Liver (tissue), 9 donors: ENCODE data around the gene NWD2. TPM values are rescaled to one million over a fixed set of nuclear protein-coding genes. Genes with fewer than 3 reads are reported as not detected.

Experiments
- DNase-seq: peaks from one replicate; pipeline ENCODE4 v3.0.0-alpha.2; 2017; ENCODE audit warnings: low spot score
- H3K27ac ChIP-seq, 2 donors: one replicate each; pipeline ENCODE4 v1.7.0; 2013; ENCODE audit warnings: inconsistent platforms in 2 of 2, low read length in 2 of 2, control low read depth in 1 of 2, low read depth in 1 of 2, mild to moderate bottlenecking in 1 of 2
- H3K27me3 ChIP-seq, 4 donors: one replicate each; pipeline versions ENCODE4 v1.6.1 to v1.7.0; 2013; ENCODE audit warnings: low read length in 3 of 4, inconsistent platforms in 1 of 4, mild to moderate bottlenecking in 1 of 4, moderate library complexity in 1 of 4; ENCODE audit not compliant: control insufficient read depth in 4 of 4, insufficient read depth in 4 of 4
- H3K36me3 ChIP-seq, 4 donors: one replicate each; pipeline versions ENCODE4 v1.6.1 to v1.7.0; 2013; ENCODE audit warnings: low read length in 3 of 4, mild to moderate bottlenecking in 3 of 4, low read depth in 1 of 4, moderate library complexity in 1 of 4; ENCODE audit not compliant: control insufficient read depth in 4 of 4, insufficient read depth in 3 of 4
- H3K4me1 ChIP-seq, 4 donors: one replicate each; pipeline versions ENCODE4 v1.6.1 to v1.7.0; 2013; ENCODE audit warnings: low read length in 3 of 4, mild to moderate bottlenecking in 3 of 4, moderate library complexity in 1 of 4; ENCODE audit not compliant: control insufficient read depth in 4 of 4, insufficient read depth in 4 of 4
- H3K4me3 ChIP-seq, 3 donors: one replicate each; pipeline versions ENCODE4 v1.6.1 to v1.7.0; 2013; ENCODE audit warnings: low read length in 3 of 3, control low read depth in 1 of 3, low read depth in 1 of 3, mild to moderate bottlenecking in 1 of 3
- H3K9ac ChIP-seq, 2 donors: one replicate each; pipeline ENCODE4 v1.7.0; 2013; ENCODE audit warnings: low read length in 2 of 2, mild to moderate bottlenecking in 2 of 2, moderate library complexity in 2 of 2, control low read depth in 1 of 2, low read depth in 1 of 2
- H3K9me3 ChIP-seq, 4 donors: one replicate each; pipeline versions ENCODE4 v1.6.1 to v1.7.0; 2013; ENCODE audit warnings: low read length in 3 of 4; ENCODE audit not compliant: control insufficient read depth in 4 of 4
- EGR1 ChIP-seq, 2 donors: IDR thresholded peaks; 2 replicates each; pipeline ENCODE4 v1.6.1; 2016 to 2018; ENCODE audit warnings: antibody characterized with exemption in 2 of 2, low read depth in 2 of 2
- FOXA2 ChIP-seq: IDR thresholded peaks from 2 replicates; pipeline ENCODE4 v1.6.1; 2016; ENCODE audit warnings: antibody characterized with exemption
- GABPA ChIP-seq, 2 donors: IDR thresholded peaks in 1 of 2; conservative IDR thresholded peaks in 1 of 2; 2 replicates each; pipeline ENCODE4 v1.6.1; 2016; ENCODE audit warnings: antibody characterized with exemption in 2 of 2, mild to moderate bottlenecking in 1 of 2, moderate library complexity in 1 of 2
- HNF4A ChIP-seq, 2 donors: conservative IDR thresholded peaks; 2 replicates each; pipeline ENCODE4 v1.6.1; 2016; ENCODE audit warnings: antibody characterized with exemption in 2 of 2, mild to moderate bottlenecking in 2 of 2
- HNF4G ChIP-seq: IDR thresholded peaks from 2 replicates; pipeline ENCODE4 v1.6.1; 2016; ENCODE audit warnings: antibody characterized with exemption
- JUND ChIP-seq, 2 donors: IDR thresholded peaks; 2 replicates each; pipeline ENCODE4 v1.6.1; 2016; ENCODE audit warnings: antibody characterized with exemption in 2 of 2
- RAD21 ChIP-seq, 2 donors: IDR thresholded peaks; 2 replicates each; pipeline ENCODE4 v1.6.1; 2016; ENCODE audit warnings: antibody characterized with exemption in 2 of 2, mild to moderate bottlenecking in 2 of 2
- SP1 ChIP-seq: IDR thresholded peaks from 2 replicates; pipeline ENCODE4 v1.6.1; 2018; ENCODE audit warnings: antibody characterized with exemption, mild to moderate bottlenecking
- TAF1 ChIP-seq: conservative IDR thresholded peaks from 2 replicates; pipeline ENCODE4 v1.6.1; 2016; ENCODE audit warnings: antibody characterized with exemption, mild to moderate bottlenecking
- YY1 ChIP-seq: IDR thresholded peaks from 2 replicates; pipeline ENCODE4 v1.6.1; 2016; ENCODE audit warnings: antibody characterized with exemption, mild to moderate bottlenecking
- WGBS: extraction: QIAGEN DNeasy Blood & Tissue Kit; methylation state at CpG from one replicate; pipeline ENCODE4 v1.1.7; 2013; 5-methylcytosine and 5-hydroxymethylcytosine counted together
- polyA plus RNA-seq, 2 donors: library from polyadenylated mRNA; stranded (reverse) in 1 of 2; unstranded in 1 of 2; fragments of 200-250 nt in 1 of 2; fragments of >200 nt in 1 of 2; fragmentation: Nextera tagmentation in 1 of 2; extraction: Ambion mirVana in 1 of 2; gene quantifications; one replicate each; pipeline versions ENCODE4 v1.2.1 to v1.2.3, GENCODE V29; 2013 to 2015
- total RNA-seq, 2 donors: library from RNA; depleted of rRNA; stranded (reverse); fragments of >200 nt; gene quantifications; one replicate each; pipeline ENCODE4 v1.2.3, GENCODE V29; 2014
- TF ChIP-seq, protein P1 (sequence below): fragments of 150-350 bp; IDR thresholded peaks from 2 replicates; pipeline ENCODE4 v1.5.1; 2017; ENCODE audit warnings: improper control_type of control experiment, low read depth, low read length; ENCODE audit not compliant: missing input control
- TF ChIP-seq, protein P2 (sequence below): IDR thresholded peaks from 2 replicates; pipeline ENCODE4 v1.6.1; 2016; ENCODE audit warnings: antibody characterized with exemption, mild to moderate bottlenecking
- TF ChIP-seq, protein P3 (sequence below): IDR thresholded peaks from 2 replicates; pipeline ENCODE4 v1.6.1; 2016; ENCODE audit warnings: antibody characterized with exemption
- TF ChIP-seq, protein P4 (sequence below): IDR thresholded peaks from 2 replicates; pipeline ENCODE4 v1.6.1; 2016; ENCODE audit warnings: antibody characterized with exemption
- donor health status: healthy.
- donor health status: healthy.
- donor health status: healthy.
- donor health status: healthy.
- donor health status: healthy.

NWD2 gene
- total and polyA plus RNA-seq, 4 donors: 0.08 to 0.37 TPM; not detected in 2

DNA sequence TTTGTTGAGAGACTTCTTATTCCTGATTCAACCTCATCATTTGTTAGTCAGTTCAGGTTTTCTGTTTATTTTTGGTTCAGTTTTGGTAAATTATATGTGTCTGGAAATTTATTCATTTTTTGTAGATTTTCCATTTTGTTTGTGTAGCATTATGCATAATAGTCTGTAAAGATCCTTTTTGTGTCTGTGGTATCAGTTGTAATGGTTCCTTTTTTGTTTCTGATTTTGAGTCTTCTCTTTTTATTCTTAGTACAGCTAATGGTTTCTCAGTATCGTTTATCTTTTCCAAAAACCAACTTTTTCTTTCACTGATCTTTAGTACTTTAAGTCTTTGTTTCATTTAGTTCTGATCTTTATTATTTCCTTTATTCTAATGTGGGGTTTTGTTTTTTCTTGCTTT is 61.4 kb downstream of the NWD2 start (continued):
- no peak for TF ChIP-seq FOXA2
- no peak for TF ChIP-seq TAF1
- TF ChIP-seq, protein P1, sequence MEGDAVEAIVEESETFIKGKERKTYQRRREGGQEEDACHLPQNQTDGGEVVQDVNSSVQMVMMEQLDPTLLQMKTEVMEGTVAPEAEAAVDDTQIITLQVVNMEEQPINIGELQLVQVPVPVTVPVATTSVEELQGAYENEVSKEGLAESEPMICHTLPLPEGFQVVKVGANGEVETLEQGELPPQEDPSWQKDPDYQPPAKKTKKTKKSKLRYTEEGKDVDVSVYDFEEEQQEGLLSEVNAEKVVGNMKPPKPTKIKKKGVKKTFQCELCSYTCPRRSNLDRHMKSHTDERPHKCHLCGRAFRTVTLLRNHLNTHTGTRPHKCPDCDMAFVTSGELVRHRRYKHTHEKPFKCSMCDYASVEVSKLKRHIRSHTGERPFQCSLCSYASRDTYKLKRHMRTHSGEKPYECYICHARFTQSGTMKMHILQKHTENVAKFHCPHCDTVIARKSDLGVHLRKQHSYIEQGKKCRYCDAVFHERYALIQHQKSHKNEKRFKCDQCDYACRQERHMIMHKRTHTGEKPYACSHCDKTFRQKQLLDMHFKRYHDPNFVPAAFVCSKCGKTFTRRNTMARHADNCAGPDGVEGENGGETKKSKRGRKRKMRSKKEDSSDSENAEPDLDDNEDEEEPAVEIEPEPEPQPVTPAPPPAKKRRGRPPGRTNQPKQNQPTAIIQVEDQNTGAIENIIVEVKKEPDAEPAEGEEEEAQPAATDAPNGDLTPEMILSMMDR: no peak
- no peak for TF ChIP-seq JUND (IDR thresholded peaks at IDR 0.05)

DNA sequence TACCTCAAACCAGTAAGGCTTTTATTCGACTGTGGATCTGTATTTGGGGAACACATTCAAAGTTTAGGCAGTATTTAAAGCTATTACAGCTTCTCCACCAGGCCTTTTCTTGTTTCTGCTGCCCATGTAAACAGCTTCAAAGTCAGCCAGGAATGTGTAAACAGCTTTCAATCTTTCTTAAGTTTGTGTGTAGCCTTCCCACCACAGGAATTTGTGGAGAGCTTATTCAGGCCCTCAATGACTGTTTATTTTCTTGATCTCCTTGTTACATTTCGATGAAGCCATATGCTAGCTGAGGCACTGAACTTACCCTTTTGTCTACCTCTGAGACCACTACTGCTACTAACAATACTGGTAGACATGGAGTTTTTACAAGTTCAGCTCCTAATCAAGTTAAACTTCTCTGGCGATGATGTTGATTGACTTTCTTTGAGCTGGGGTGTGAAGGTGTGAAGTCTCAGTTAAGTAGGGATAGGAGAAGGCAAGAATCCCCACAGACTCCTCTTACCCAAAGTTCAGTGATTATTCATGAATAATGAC is 72.6 kb downstream of the NWD2 start:
- H3K4me3 ChIP-seq: no peak overlapping the region
- H3K9me3 ChIP-seq: no peaks in the 10 kb centered on the region
- no peaks in the 10 kb centered on the region for H3K4me1 ChIP-seq
- TF ChIP-seq RAD21 (IDR thresholded peaks at IDR 0.05) (no peak), HNF4A (conservative IDR thresholded peaks at IDR 0.05) (no peak), GABPA (IDR thresholded peaks at IDR 0.05 in 1 of 2, conservative IDR thresholded peaks at IDR 0.05 in 1 of 2) (no peak), SP1 (no peak), YY1 (no peak), HNF4G (no peak), JUND (IDR thresholded peaks at IDR 0.05) (no peak), EGR1 (IDR thresholded peaks at IDR 0.05; ENCODE audit: low read depth in 2 of 2) (no peak)
- TF ChIP-seq, protein P2, sequence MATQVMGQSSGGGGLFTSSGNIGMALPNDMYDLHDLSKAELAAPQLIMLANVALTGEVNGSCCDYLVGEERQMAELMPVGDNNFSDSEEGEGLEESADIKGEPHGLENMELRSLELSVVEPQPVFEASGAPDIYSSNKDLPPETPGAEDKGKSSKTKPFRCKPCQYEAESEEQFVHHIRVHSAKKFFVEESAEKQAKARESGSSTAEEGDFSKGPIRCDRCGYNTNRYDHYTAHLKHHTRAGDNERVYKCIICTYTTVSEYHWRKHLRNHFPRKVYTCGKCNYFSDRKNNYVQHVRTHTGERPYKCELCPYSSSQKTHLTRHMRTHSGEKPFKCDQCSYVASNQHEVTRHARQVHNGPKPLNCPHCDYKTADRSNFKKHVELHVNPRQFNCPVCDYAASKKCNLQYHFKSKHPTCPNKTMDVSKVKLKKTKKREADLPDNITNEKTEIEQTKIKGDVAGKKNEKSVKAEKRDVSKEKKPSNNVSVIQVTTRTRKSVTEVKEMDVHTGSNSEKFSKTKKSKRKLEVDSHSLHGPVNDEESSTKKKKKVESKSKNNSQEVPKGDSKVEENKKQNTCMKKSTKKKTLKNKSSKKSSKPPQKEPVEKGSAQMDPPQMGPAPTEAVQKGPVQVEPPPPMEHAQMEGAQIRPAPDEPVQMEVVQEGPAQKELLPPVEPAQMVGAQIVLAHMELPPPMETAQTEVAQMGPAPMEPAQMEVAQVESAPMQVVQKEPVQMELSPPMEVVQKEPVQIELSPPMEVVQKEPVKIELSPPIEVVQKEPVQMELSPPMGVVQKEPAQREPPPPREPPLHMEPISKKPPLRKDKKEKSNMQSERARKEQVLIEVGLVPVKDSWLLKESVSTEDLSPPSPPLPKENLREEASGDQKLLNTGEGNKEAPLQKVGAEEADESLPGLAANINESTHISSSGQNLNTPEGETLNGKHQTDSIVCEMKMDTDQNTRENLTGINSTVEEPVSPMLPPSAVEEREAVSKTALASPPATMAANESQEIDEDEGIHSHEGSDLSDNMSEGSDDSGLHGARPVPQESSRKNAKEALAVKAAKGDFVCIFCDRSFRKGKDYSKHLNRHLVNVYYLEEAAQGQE: no peak
- TF ChIP-seq, protein P3, sequence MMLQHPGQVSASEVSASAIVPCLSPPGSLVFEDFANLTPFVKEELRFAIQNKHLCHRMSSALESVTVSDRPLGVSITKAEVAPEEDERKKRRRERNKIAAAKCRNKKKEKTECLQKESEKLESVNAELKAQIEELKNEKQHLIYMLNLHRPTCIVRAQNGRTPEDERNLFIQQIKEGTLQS: no peak
- 61% methylated on average over 3 of the region's 3 CpGs for WGBS
- no peak for DNase-seq
- no peak overlapping the region for H3K9ac ChIP-seq
- H3K36me3 ChIP-seq: no peaks in the 10 kb centered on the region
- H3K27ac ChIP-seq: no peak overlapping the region
- H3K27me3 ChIP-seq: no peaks in the 10 kb centered on the region

DNA sequence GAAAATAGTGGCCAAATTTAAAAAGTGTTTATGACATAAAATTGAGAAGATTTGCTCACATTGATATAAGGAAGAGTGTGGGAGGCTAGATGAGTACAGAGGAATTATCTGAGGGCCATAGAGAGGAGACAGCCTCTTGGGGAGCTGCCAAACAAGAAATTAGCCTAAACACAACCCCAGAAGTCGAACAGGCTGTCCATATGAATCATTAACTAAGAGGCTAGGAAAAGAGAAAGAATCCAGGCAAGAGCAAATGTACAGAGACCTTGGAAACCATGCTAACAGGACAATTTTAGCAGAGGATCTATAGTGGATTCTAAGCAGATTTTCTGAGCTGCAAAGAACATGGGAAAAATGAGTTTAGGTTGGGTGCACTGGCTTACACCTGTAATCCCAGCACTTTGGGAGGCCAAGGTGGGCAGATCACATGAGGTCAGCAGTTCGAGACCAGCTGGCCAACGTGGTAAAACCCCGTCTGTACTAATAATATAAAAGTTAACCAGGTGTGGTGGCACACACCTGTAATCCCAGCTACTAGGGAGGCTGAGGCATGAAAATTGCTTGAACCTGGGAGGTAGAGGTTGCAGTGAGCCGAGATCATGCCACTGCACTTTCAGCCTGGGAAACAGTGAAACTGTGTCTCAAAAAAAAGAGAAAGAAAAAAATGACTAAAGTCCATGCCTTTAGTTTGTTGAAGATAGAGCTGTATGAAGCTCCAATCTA is 76.1 kb downstream of the NWD2 start:
- DNase-seq: no peak
- no peaks in the 10 kb centered on the region for H3K36me3 ChIP-seq
- H3K9ac ChIP-seq: no peak overlapping the region
- WGBS: 34% methylated on average over 5 of the region's 5 CpGs
- H3K27ac ChIP-seq: no peak overlapping the region
- H3K4me3 ChIP-seq: no peak overlapping the region
- no peaks in the 10 kb centered on the region for H3K4me1 ChIP-seq
- H3K27me3 ChIP-seq: no peaks in the 10 kb centered on the region
- H3K9me3 ChIP-seq: no peaks in the 10 kb centered on the region
- TF ChIP-seq SP1 (no peak), RAD21 (IDR thresholded peaks at IDR 0.05) (no peak), JUND (IDR thresholded peaks at IDR 0.05) (no peak), HNF4G (no peak), GABPA (IDR thresholded peaks at IDR 0.05 in 1 of 2, conservative IDR thresholded peaks at IDR 0.05 in 1 of 2) (no peak), EGR1 (IDR thresholded peaks at IDR 0.05; ENCODE audit: low read depth in 2 of 2) (no peak)
- TF ChIP-seq, protein P4, sequence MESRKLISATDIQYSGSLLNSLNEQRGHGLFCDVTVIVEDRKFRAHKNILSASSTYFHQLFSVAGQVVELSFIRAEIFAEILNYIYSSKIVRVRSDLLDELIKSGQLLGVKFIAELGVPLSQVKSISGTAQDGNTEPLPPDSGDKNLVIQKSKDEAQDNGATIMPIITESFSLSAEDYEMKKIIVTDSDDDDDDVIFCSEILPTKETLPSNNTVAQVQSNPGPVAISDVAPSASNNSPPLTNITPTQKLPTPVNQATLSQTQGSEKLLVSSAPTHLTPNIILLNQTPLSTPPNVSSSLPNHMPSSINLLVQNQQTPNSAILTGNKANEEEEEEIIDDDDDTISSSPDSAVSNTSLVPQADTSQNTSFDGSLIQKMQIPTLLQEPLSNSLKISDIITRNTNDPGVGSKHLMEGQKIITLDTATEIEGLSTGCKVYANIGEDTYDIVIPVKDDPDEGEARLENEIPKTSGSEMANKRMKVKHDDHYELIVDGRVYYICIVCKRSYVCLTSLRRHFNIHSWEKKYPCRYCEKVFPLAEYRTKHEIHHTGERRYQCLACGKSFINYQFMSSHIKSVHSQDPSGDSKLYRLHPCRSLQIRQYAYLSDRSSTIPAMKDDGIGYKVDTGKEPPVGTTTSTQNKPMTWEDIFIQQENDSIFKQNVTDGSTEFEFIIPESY: no peak
- TF ChIP-seq, protein P1: no peak
- TF ChIP-seq, protein P2: no peak
